Endothelial cell of umbilical vein (primary cell): ENCODE measurements around the gene ABAT.

Experiments used
- EZH2 ChIP-seq: IDR thresholded peaks from 2 replicates; pipeline ENCODE4 v1.6.1; 2012; ENCODE audit warnings: borderline replicate concordance, low read depth, mild to moderate bottlenecking, moderate library complexity, low read length, inconsistent platforms; ENCODE audit not compliant: severe bottlenecking
- GATA2 ChIP-seq: IDR thresholded peaks from 2 replicates; pipeline ENCODE4 v1.7.0; 2011; ENCODE audit warnings: low read depth, mild to moderate bottlenecking, moderate library complexity, mixed read lengths, low read length; ENCODE audit not compliant: insufficient read length, insufficient read depth
- JUN ChIP-seq: IDR thresholded peaks from 2 replicates; pipeline ENCODE4 v1.6.1; 2011; ENCODE audit warnings: borderline replicate concordance, low read depth; ENCODE audit not compliant: insufficient read length, insufficient read depth
- POLR2A ChIP-seq: IDR thresholded peaks from 2 replicates; pipeline ENCODE4 v1.6.1; 2012; ENCODE audit warnings: low read depth, mild to moderate bottlenecking, control low read depth, low read length
- POLR2AphosphoS5 ChIP-seq: IDR thresholded peaks from 2 replicates; pipeline ENCODE4 v1.6.1; 2012; ENCODE audit warnings: low read depth, mild to moderate bottlenecking, control low read depth, low read length, moderate library complexity; ENCODE audit not compliant: insufficient read depth
- TF ChIP-seq, protein P1 (sequence below), 2 donors: IDR thresholded peaks; 1 replicate in 1 of 2; 2 replicates in 1 of 2; pipeline ENCODE4 v1.5.1; 2011; ENCODE audit warnings: low read length in 2 of 2, mild to moderate bottlenecking in 2 of 2, moderate library complexity in 2 of 2, control low read depth in 1 of 2, inconsistent platforms in 1 of 2, low read depth in 1 of 2; ENCODE audit not compliant: insufficient read depth in 1 of 2; ENCODE audit errors: extremely low read depth in 1 of 2
- TF ChIP-seq, protein P2 (sequence below): IDR thresholded peaks from 2 replicates; pipeline ENCODE4 v1.6.1; 2011; ENCODE audit not compliant: insufficient read depth, insufficient read length

- TF ChIP-seq POLR2AphosphoS5 (no peak), EZH2 (no peak), JUN (no peak), POLR2A (no peak), GATA2 (no peak)
- TF ChIP-seq, protein P1, sequence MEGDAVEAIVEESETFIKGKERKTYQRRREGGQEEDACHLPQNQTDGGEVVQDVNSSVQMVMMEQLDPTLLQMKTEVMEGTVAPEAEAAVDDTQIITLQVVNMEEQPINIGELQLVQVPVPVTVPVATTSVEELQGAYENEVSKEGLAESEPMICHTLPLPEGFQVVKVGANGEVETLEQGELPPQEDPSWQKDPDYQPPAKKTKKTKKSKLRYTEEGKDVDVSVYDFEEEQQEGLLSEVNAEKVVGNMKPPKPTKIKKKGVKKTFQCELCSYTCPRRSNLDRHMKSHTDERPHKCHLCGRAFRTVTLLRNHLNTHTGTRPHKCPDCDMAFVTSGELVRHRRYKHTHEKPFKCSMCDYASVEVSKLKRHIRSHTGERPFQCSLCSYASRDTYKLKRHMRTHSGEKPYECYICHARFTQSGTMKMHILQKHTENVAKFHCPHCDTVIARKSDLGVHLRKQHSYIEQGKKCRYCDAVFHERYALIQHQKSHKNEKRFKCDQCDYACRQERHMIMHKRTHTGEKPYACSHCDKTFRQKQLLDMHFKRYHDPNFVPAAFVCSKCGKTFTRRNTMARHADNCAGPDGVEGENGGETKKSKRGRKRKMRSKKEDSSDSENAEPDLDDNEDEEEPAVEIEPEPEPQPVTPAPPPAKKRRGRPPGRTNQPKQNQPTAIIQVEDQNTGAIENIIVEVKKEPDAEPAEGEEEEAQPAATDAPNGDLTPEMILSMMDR (IDR thresholded peaks at IDR 0.05; ENCODE audit: extremely low read depth in 1 of 2, insufficient read depth in 1 of 2, low read depth in 1 of 2, low read length in 2 of 2), result no peak
- TF ChIP-seq, protein P2, sequence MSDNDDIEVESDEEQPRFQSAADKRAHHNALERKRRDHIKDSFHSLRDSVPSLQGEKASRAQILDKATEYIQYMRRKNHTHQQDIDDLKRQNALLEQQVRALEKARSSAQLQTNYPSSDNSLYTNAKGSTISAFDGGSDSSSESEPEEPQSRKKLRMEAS, result no peak
These were observed 44.6 kb downstream of the ABAT start for GRCh38 chr16:8718851-8719680.
